OCI-LY3 (cell line): ENCODE data around the gene SPC24.
"Not testable (repeated sequence)": the region's sequence is repeated elsewhere in the genome, so short reads cannot be mapped to it uniquely, and the experiment has no call there.

Experiments used
- H2AFZ ChIP-seq: fragments of 200-600, 300-600 bp; shearing (Covaris generic); 2 replicates; pipeline ENCODE4 v1.6.0; 2014; ENCODE audit warnings: antibody characterized with exemption, low read depth, low read length
- H3K27ac ChIP-seq: fragments of 200-600, 300-600 bp; sonication (generic); 2 replicates; pipeline ENCODE4 v1.5.1; 2014; ENCODE audit warnings: mild to moderate bottlenecking, low read length, moderate library complexity, mixed read lengths
- H3K27me3 ChIP-seq: fragments of 200-600, 300-600 bp; sonication (generic); 2 replicates; pipeline ENCODE4 v1.6.1; 2014; ENCODE audit warnings: low read depth, low read length, mixed read lengths
- H3K36me3 ChIP-seq: fragments of 200-600, 300-600 bp; sonication (generic); replicated peaks from 2 replicates; pipeline ENCODE3; 2014; ENCODE audit warnings: low read depth, low read length, mixed read lengths
- H3K4me1 ChIP-seq: fragments of 300-600, 200-600 bp; sonication (generic); 2 replicates; pipeline ENCODE4 v1.6.1; 2014; ENCODE audit warnings: low read length, mixed read lengths
- H3K4me2 ChIP-seq: fragments of 200-600, 300-600 bp; sonication (generic); 2 replicates; pipeline ENCODE4 v1.6.1; 2014; ENCODE audit warnings: low read length, mixed read lengths
- H3K4me3 ChIP-seq: fragments of 300-600, 200-600 bp; sonication (generic); 2 replicates; pipeline ENCODE4 v1.5.1; 2014; ENCODE audit warnings: antibody characterized with exemption, mild to moderate bottlenecking, low read length, moderate library complexity
- H3K79me2 ChIP-seq: fragments of 300-600, 200-600 bp; shearing (Covaris generic); 2 replicates; pipeline ENCODE4 v1.6.1; 2014; ENCODE audit warnings: mild to moderate bottlenecking, low read length, mixed read lengths
- H3K9ac ChIP-seq: fragments of 300-600, 200-600 bp; shearing (Covaris generic); 2 replicates; pipeline ENCODE4 v1.6.0; 2014; ENCODE audit warnings: mild to moderate bottlenecking, low read length, moderate library complexity
- H3K9me3 ChIP-seq: fragments of 200-600, 300-600 bp; shearing (Covaris generic); 2 replicates; pipeline ENCODE4 v1.6.1; 2014; ENCODE audit warnings: low read length, mixed read lengths; ENCODE audit not compliant: insufficient read depth
- H4K20me1 ChIP-seq: fragments of 200-600, 300-600 bp; sonication (generic); 2 replicates; pipeline ENCODE4 v1.6.1; 2016; ENCODE audit warnings: low read length, mixed read lengths; ENCODE audit not compliant: insufficient read depth
- CTCF ChIP-seq: fragments of 200-600, 300-600 bp; sonication (generic); IDR thresholded peaks from 2 replicates; pipeline ENCODE4 v1.5.1; 2014; ENCODE audit warnings: antibody characterized with exemption, low read length, low read depth
- EZH2phosphoT487 ChIP-seq: fragments of 200-600 bp; shearing (Covaris generic); IDR thresholded peaks from 2 replicates; pipeline ENCODE4 v1.6.1; 2018; ENCODE audit warnings: antibody characterized with exemption, mixed run types, low read depth

Gene SPC24

GRCh38 chr19:11181488-11181887 is 25.9 kb upstream of the SPC24 start:
- Histone ChIP-seq H3K9ac (no peak overlapping the region), H3K79me2 (no peaks in the 10 kb centered on the region), H4K20me1 (no peaks in the 10 kb centered on the region), H3K4me2 (no peak overlapping the region), H3K9me3 (no peaks in the 10 kb centered on the region), H3K27me3 (peaks cover 3% of the 10 kb centered on the region; the same call in 1 of the 2 replicates), H3K4me3 (no peak overlapping the region), H2AFZ (no peak overlapping the region), H3K27ac (no peak overlapping the region), H3K4me1 (peaks cover 32% of the 10 kb centered on the region), H3K36me3 (no peaks in the 10 kb centered on the region)
- TF ChIP-seq EZH2phosphoT487 = no peak
- TF ChIP-seq CTCF = no peak

- not testable (repeated sequence) for H3K9me3 ChIP-seq, H2AFZ ChIP-seq, H3K4me3 ChIP-seq, H3K27me3 ChIP-seq, H3K4me2 ChIP-seq, H4K20me1 ChIP-seq, H3K36me3 ChIP-seq, H3K79me2 ChIP-seq, H3K27ac ChIP-seq, H3K9ac ChIP-seq
- H3K4me1 ChIP-seq = peaks cover 32% of the 10 kb centered on the region
Measured at GRCh38 chr19:11180975-11181374, 25.4 kb upstream of the SPC24 start.

GRCh38 chr19:11180346-11180745 is 24.8 kb upstream of the SPC24 start:
- H3K27me3 ChIP-seq = peaks cover 3% of the 10 kb centered on the region; the same call in 1 of the 2 replicates
- H3K36me3 ChIP-seq = no peaks in the 10 kb centered on the region
- peak overlapping the region; percentile 76 for H3K4me3 ChIP-seq
- TF ChIP-seq CTCF = no peak
- TF ChIP-seq EZH2phosphoT487 = no peak
- H3K79me2 ChIP-seq = no peaks in the 10 kb centered on the region
- H3K9ac ChIP-seq = peak overlapping the region; percentile 61; the same call in 1 of the 2 replicates
- H3K4me1 ChIP-seq = peaks cover 32% of the 10 kb centered on the region
- H3K9me3 ChIP-seq = no peaks in the 10 kb centered on the region
- 0 out of 2 replicates have a peak overlapping the region, but pooled peaks have one; percentile 5 for H2AFZ ChIP-seq
- H3K27ac ChIP-seq = peak overlapping the region; percentile 77
- H4K20me1 ChIP-seq = no peaks in the 10 kb centered on the region
- peak overlapping the region; percentile 98 for H3K4me2 ChIP-seq

- H3K27me3 ChIP-seq = peaks cover 3% of the 10 kb centered on the region; the same call in 1 of the 2 replicates
- peak overlapping the region; percentile 81 for H3K9ac ChIP-seq
- TF ChIP-seq CTCF = no peak
- TF ChIP-seq EZH2phosphoT487 = no peak
- H3K27ac ChIP-seq = peak overlapping the region; percentile 77
- peaks cover 32% of the 10 kb centered on the region for H3K4me1 ChIP-seq
- H3K79me2 ChIP-seq = no peaks in the 10 kb centered on the region
- no peaks in the 10 kb centered on the region for H3K36me3 ChIP-seq
- H3K9me3 ChIP-seq = no peaks in the 10 kb centered on the region
- peak overlapping the region; percentile 98 for H3K4me2 ChIP-seq
- H4K20me1 ChIP-seq = no peaks in the 10 kb centered on the region
- H3K4me3 ChIP-seq = peak overlapping the region; percentile 76
- H2AFZ ChIP-seq = peak overlapping the region; percentile 74
Measured at GRCh38 chr19:11179716-11180297, 24.2 kb upstream of the SPC24 start.

- Histone ChIP-seq H3K9ac (0 out of 2 replicates have a peak overlapping the region, but pooled peaks have one; percentile 81), H3K4me2 (peak overlapping the region; percentile 98), H3K4me3 (peak overlapping the region; percentile 76), H3K4me1 (peaks cover 32% of the 10 kb centered on the region)
- not testable (repeated sequence) for H3K36me3 ChIP-seq, H2AFZ ChIP-seq, H3K27ac ChIP-seq, H4K20me1 ChIP-seq, H3K9me3 ChIP-seq, H3K27me3 ChIP-seq, H3K79me2 ChIP-seq
Measured at GRCh38 chr19:11179145-11179465, 23.5 kb upstream of the SPC24 start.
